AG04450 (cell line): ENCODE data around the gene METTL25. TPM values are rescaled to one million over a fixed set of nuclear protein-coding genes. Genes with fewer than 3 reads are reported as not detected.

Source experiments
- polyA plus RNA-seq: library from polyadenylated mRNA; depleted of rRNA; stranded (reverse); fragments of >200 nt; gene quantifications from 2 replicates; pipeline ENCODE4 v1.2.3, GENCODE V29; 2011; rRNA removed

METTL25 gene
- polyA plus RNA-seq, 1 experiment, result 7.9 TPM

Other genes with a start within 250 kb of the METTL25 start
- gene CCDC59, start 142 bp upstream of the METTL25 start, polyA plus RNA-seq, result 16.3 and 27.3 TPM in 2 replicates